HG03025 (cell line): Measurements from ENCODE around the gene PHKG1.
"Not testable (repeated sequence)": the region's sequence is repeated elsewhere in the genome, so short reads cannot be mapped to it uniquely, and the experiment has no call there.

Experiments
- ATAC-seq: cut with Tn5 transposase; IDR thresholded peaks from one replicate; pipeline ENCODE4 v1.9.1; 2021; ENCODE audit warnings: mild to moderate bottlenecking, moderate library complexity; ENCODE audit not compliant: unreplicated experiment, low FRiP score

The PHKG1 gene

GRCh38 chr7:56046721-56047445, 45.9 kb downstream of the PHKG1 start:
- no peak for ATAC-seq

GRCh38 chr7:56045758-56046157, 47.0 kb downstream of the PHKG1 start:
- ATAC-seq = not testable (repeated sequence)

GRCh38 chr7:56040730-56041129, 52.0 kb downstream of the PHKG1 start:
- ATAC-seq = no peak

DNA sequence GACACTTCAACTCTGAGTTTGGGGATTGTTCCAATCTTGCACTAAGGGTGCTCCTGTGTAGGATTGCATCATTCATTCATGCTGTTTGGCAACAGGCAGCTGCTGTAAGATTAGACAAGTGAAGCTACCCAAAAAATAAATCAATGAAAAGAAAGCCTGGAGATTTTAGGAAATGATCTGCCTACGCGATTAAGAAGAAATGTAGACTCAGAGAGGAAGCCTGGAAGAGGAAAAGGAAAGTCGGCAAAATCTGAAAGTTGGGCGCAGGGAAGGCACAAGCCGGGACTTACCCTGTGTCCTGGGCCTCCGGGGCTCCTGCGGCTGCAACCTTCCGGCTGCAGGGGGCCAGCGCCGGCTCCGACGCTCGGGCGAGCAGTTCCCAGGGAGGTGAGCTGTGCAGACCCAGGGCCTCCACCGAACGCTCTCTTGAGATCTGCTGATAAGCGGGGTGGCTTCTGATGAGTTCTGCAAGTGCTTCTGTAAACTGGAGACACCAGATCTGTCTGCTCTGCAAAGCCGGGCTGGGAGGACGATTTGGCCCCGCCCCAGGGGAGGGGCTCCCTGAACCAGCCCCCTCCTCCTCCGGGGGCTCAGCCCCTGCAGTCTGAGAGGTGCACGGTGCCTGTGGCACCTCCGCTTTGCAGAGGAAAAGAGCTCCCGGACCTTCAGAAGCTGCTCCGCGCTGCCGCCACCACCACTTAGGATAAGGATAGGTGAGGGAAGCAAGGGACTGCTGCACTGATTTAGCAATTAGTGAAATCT, 58.9 kb downstream of the PHKG1 start:
- ATAC-seq = peak; percentile 91

DNA sequence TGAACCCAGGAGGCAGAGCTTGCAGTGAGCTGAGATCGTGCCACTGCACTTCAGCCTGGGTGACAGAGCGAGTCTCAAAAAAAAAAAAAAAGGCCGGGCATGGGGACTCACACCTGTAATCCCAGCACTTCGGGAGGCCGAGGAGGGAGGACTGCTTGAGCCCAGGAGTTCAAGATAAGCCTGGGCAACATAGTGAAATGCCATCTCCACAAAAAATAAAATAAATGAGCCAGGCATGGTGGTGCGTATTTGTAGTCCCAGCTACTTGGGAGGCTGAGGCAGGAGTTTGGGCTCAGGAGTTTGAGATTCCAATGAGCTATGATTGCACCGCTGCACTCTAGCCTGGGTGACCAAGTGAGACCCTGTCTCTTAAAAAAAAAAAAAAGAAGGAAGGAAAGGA, 60.2 kb downstream of the PHKG1 start:
- ATAC-seq = not testable (repeated sequence)

DNA sequence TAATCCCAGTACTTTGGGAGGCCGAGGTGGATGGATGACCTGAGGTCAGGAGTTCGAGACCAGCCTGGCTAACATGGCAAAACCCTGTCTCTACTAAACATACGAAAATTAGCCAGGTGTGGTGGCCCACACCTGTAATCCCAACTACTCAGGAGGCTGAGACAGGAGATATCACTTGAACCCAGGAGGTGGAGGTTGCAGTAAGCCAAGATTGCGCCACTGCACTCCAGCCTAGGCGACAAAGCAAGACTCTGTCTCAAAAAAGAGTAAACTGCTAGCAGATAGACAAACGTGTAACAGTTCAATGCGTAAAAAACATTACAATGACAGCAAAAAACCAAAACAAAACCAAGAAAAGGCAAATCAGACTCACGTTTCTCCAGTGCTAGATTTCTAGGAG, 61.2 kb downstream of the PHKG1 start:
- ATAC-seq = not testable (repeated sequence)

- ATAC-seq = no peak
These were observed 62.4 kb downstream of the PHKG1 start for GRCh38 chr7:56030340-56030739.
